ENCODE data around the gene GNAT2.

Gene GNAT2

GRCh38 chr1:109659997-109660690 is 40.7 kb upstream of the GNAT2 start:
- no peaks in the 10 kb centered on the region; the same call in none of the 2 replicates for H3K36me3 ChIP-seq (ENCODE audit: control insufficient read depth, insufficient read depth, low read length)
- TF ChIP-seq CTCF (IDR thresholded peaks at IDR 0.05; ENCODE audit: insufficient read depth, low read length, poor library complexity, severe bottlenecking) = no peak
- H3K27me3 ChIP-seq (replicated peaks; ENCODE audit: control insufficient read depth, insufficient read depth, low read length) = no peaks in the 10 kb centered on the region
- DNase-seq (ENCODE audit: extremely low read depth, insufficient read length) = no peak
- H3K4me3 ChIP-seq (replicated peaks; ENCODE audit: low read depth, low read length) = no peak overlapping the region

GRCh38 chr1:109659145-109659544 is 39.7 kb upstream of the GNAT2 start:
- Histone ChIP-seq H3K36me3 (ENCODE audit: control insufficient read depth, insufficient read depth, low read length) (no peaks in the 10 kb centered on the region; the same call in none of the 2 replicates), H3K4me3 (replicated peaks; ENCODE audit: low read depth, low read length) (no peak overlapping the region), H3K27me3 (replicated peaks; ENCODE audit: control insufficient read depth, insufficient read depth, low read length) (no peaks in the 10 kb centered on the region)
- TF ChIP-seq CTCF (IDR thresholded peaks at IDR 0.05; ENCODE audit: insufficient read depth, low read length, poor library complexity, severe bottlenecking) = no peak
- no peak for DNase-seq (ENCODE audit: extremely low read depth, insufficient read length)

- Histone ChIP-seq H3K36me3 (ENCODE audit: control insufficient read depth, insufficient read depth, low read length) (no peaks in the 10 kb centered on the region; the same call in none of the 2 replicates), H3K27me3 (replicated peaks; ENCODE audit: control insufficient read depth, insufficient read depth, low read length) (no peaks in the 10 kb centered on the region), H3K4me3 (replicated peaks; ENCODE audit: low read depth, low read length) (no peak overlapping the region)
- DNase-seq (ENCODE audit: extremely low read depth, insufficient read length) = no peak
- TF ChIP-seq CTCF (IDR thresholded peaks at IDR 0.05; ENCODE audit: insufficient read depth, low read length, poor library complexity, severe bottlenecking) = no peak
These were observed 39.2 kb upstream of the GNAT2 start for GRCh38 chr1:109658533-109659042.

- no peak for TF ChIP-seq CTCF (IDR thresholded peaks at IDR 0.05; ENCODE audit: insufficient read depth, low read length, poor library complexity, severe bottlenecking)
- no peak for DNase-seq (ENCODE audit: extremely low read depth, insufficient read length)
- no peaks in the 10 kb centered on the region; the same call in none of the 2 replicates for H3K36me3 ChIP-seq (ENCODE audit: control insufficient read depth, insufficient read depth, low read length)
- no peak overlapping the region for H3K4me3 ChIP-seq (replicated peaks; ENCODE audit: low read depth, low read length)
- no peaks in the 10 kb centered on the region for H3K27me3 ChIP-seq (replicated peaks; ENCODE audit: control insufficient read depth, insufficient read depth, low read length)
These were observed 38.6 kb upstream of the GNAT2 start for GRCh38 chr1:109657970-109658369.

- H3K4me3 ChIP-seq (replicated peaks; ENCODE audit: low read depth, low read length) = no peak overlapping the region
- DNase-seq (ENCODE audit: extremely low read depth, insufficient read length) = no peak
- no peaks in the 10 kb centered on the region for H3K27me3 ChIP-seq (replicated peaks; ENCODE audit: control insufficient read depth, insufficient read depth, low read length)
- H3K36me3 ChIP-seq (ENCODE audit: control insufficient read depth, insufficient read depth, low read length) = no peaks in the 10 kb centered on the region; the same call in none of the 2 replicates
- no peak for TF ChIP-seq CTCF (IDR thresholded peaks at IDR 0.05; ENCODE audit: insufficient read depth, low read length, poor library complexity, severe bottlenecking)
These were observed 38.0 kb upstream of the GNAT2 start for GRCh38 chr1:109657395-109657794.
